Hindlimb muscle (tissue), 1 donor: ENCODE measurements around the gene CNPY4. TPM values are rescaled to one million over a fixed set of nuclear protein-coding genes. Genes with fewer than 3 reads are reported as not detected.

Source experiments
- DNase-seq: peaks from one replicate; pipeline ENCODE4 v3.0.0-alpha.2; 2013
- polyA plus RNA-seq: library from polyadenylated mRNA; unstranded; fragments of 120-200 nt; gene quantifications from one replicate; pipeline ENCODE4 v1.2.1, GENCODE V29; 2013; ENCODE audit not compliant: insufficient read length

Gene CNPY4, protein sequence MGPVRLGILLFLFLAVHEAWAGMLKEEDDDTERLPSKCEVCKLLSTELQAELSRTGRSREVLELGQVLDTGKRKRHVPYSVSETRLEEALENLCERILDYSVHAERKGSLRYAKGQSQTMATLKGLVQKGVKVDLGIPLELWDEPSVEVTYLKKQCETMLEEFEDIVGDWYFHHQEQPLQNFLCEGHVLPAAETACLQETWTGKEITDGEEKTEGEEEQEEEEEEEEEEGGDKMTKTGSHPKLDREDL
- 29.7 TPM for polyA plus RNA-seq

DNA sequence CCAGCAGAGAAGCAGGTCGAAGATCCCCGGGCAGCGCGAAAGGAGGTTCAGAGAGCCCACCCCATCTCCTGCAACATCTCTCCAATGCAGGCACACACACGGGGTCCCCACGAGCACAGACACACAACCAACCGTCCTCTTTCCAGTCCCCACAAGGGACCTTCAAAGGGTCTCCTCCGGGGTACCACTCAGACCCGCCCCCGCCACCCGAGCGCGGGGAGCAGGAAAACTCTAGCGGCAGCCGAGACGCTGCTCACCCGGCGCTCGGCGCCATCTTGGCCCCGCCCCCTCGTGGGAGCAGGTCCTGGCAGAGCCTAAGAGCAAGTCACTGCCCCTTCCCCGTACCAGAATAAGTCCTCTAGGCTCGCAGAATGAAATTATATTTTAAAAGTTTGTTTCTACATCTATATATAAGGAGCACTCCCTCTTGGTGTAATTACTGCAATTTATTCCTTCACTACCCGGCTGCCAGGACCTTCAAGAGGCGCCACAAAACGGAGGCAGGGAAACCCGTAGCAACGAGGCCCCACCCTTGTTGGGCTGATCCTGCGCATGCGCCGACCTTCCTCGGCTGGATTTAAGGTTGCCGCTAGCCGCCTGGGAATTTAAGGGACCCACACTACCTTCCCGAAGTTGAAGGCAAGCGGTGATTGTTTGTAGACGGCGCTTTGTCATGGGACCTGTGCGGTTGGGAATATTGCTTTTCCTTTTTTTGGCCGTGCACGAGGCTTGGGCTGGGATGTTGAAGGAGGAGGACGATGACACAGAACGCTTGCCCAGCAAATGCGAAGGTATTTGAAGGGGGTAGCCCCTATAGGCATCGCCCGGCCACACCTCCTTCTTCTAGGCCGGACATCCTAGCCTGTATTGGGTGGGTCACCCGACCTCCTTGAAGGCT, at the start of gene CNPY4, which contains the start of gene TAF6:
Gene CNPY4 (plus strand): TSS at position 563 of the 898 bp plus-strand sequence. CDS start 111 bp downstream, at position 674.
Gene TAF6 (minus strand): TSS at position 287 of the 898 bp plus-strand sequence. CDS start 5,149 bp downstream, outside the sequence.
- DNase-seq, result peak; percentile 97

DNA sequence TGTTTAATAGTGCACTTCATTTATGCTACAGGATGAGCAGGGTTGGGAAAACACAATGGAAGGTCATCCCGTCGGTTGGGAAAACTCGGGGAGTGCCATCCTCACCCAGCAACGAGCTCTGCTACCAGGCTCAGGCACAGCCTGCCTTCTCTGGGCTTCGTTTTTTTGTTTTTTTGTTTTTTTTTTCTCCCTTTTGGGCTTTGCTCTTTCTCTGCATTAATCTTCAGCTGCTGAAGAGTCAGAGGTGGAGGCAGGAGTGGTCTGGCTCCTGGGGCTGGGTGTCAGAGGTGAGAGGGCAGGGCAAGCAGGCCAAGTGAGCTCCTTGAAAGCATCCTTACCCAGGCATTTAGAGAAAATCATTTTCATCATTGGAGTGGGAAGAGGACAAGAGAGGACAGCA, 49.4 kb upstream of the CNPY4 start:
- DNase-seq, result no peak

GRCh38 chr7:100071018-100071723, 48.3 kb upstream of the CNPY4 start:
- DNase-seq, result no peak

DNA sequence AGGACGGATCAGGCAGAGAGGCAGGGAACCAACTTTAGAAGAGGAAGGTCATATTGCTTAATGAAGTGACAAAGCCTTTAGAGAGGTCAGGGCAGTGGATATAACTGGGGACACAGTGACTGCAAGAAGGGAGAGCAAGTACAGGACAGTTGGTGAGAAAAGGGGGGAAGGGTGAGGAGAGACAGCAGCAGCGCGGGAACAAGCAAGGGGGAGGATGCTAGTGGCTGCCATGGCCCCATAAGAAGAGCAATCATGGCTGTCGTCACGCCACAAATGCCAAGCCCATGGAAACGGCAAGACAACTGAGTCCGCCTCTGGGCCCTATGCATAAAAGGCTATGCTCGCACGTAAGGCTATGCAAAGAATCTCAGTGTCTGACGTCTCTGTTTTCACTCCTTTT, 47.0 kb upstream of the CNPY4 start:
- no peak for DNase-seq

- DNase-seq, result no peak
Observed at GRCh38 chr7:100074841-100075240, 44.6 kb upstream of the CNPY4 start.

- no peak for DNase-seq
Observed at GRCh38 chr7:100075418-100075817, 44.0 kb upstream of the CNPY4 start.

DNA sequence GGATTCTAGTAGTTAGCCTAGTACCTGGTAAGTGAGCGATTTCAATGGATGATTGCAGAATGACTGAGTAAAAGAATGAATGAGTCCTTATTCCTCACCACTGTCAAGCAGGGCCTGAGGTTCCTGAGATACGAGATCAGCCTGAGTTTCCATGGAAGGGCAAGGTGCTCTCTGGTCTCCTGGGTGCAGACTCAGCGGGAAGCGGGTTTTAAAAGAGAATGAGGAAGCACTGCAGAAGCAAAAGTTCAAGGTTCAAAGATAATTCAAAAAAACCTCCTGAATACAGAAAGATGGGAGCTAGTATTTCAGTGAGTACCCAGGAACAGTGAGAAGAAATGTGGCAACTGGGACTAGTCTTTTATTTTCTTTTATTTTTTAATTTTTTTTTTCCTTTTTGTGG, 42.2 kb upstream of the CNPY4 start:
- no peak for DNase-seq

DNA sequence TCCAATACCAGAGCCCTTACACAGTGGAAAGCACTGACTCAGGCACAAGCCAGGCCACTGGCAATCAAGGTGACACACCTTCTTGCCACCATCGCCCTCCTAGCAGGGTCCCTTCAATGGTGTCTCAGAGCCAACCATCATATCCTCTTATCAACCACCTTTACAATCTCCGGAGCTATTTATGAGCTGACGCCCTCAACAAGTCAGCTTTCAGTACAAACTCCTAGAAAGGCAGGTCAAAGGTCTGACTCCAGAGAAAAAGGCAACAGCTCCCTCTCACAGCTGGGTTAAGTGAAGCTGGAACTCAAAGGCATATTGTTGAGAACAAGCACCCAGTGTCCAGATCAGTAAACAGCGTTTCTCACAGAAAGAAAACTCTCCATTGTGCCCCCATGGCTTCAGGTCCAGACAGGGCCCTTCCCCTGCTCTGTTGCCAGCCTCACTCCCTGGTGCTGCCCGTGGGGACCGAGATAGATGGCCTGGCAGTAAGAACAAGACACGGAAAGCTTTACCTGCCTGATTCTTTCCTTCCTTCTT, 40.3 kb upstream of the CNPY4 start:
- no peak for DNase-seq

DNA sequence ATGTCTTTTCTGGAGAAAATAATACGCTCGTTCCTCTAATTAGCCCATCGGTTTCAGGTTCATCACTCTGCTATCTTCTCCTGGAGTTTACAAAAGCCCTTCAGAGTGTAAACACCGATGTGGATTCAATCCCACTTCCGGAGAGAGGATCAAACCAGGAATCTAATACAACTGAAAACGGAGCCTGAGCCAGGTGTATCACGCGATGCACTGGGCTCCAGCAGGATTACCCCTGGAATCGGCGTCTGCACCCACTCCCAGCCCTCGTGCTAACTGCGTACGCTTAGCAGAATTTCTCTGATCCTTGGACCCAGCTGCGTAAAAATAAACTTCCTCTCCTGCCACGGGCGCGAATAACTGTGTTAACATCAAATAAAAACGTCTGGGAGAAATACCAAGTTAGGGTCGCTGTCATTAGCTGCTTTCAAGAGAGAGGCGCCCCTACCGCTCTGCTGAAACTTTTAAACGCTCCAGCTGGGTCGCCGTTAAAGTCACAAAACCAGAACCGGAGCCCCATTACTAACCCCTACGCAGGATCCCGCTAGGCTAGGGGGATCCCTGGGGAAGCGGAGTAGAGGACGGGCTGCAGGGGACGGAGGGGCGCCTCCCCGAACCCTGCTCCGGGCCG, 38.4 kb upstream of the CNPY4 start:
- DNase-seq, result no peak

DNA sequence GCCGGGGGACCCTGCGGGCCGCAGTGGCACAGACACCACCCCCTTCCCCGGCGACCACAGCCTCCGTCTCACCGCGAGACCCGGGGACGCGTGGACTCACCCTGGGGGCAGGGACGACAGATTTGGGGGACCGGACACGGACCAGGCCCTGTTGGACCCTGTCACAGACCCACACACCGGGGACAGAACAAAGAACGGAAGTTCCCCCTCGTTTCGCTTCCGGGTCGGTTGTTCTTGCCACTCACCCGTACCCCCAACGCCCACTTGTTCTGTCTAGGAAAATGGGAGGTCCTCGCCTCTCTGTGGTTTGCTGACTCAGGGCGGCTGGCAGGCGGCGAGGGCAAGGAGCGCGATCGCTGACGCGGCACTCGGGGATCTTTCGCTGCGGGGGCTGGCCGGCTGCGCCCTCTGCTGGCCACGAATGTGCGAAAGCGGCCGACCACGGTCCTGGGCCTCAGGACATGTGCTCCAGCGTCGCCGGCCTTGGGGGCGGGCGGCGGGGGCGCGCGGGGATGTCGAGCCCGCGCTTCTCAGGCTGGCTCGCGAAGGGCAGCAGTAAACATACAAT, 37.8 kb upstream of the CNPY4 start, which contains the start of gene ZNF3:
Gene ZNF3 (minus strand): TSS at position 189 of the 568 bp plus-strand sequence. CDS start 4,366 bp downstream, outside the sequence.
- peak; percentile 98 for DNase-seq

DNA sequence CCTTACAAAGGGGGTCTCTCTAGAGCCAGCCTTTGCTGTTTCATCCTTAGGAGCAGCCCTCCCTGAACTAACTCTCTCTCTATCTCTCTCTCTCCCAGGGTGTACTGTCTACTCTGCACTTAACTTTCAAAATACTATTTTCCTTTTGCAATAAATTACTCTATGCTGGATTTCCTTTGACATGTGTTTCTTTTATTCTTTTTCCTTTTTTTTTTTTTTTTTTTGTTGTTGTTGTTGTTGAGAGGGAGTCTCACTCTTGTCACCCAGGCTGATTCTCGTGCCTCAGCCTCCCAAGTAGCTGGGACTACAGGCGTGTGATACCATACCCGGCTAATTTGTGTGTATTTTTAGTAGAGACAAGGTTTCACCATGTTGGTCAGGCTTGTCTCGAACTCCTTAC, 36.5 kb upstream of the CNPY4 start:
- no peak for DNase-seq

DNA sequence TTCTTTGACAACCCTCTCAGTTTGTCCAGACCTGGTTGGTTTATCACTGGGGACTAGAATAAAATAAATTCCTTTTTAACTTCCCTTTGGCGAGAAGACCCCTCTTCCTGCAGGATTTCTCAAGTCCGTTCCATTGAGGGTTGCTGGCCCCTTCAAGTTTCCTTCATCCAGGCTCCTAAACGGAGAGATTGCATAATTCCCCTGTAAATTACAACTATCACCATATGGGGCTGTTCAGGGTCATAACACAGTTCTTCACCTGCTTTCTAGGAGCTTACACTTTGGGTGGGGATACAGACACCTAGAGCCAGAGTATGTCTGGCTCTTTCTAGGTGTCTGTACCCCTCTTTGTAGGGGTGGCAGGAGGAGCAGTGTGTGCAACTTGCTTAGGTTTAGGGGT, 33.9 kb upstream of the CNPY4 start:
- no peak for DNase-seq

GRCh38 chr7:100087055-100087750, 32.2 kb upstream of the CNPY4 start:
- DNase-seq, result no peak

DNA sequence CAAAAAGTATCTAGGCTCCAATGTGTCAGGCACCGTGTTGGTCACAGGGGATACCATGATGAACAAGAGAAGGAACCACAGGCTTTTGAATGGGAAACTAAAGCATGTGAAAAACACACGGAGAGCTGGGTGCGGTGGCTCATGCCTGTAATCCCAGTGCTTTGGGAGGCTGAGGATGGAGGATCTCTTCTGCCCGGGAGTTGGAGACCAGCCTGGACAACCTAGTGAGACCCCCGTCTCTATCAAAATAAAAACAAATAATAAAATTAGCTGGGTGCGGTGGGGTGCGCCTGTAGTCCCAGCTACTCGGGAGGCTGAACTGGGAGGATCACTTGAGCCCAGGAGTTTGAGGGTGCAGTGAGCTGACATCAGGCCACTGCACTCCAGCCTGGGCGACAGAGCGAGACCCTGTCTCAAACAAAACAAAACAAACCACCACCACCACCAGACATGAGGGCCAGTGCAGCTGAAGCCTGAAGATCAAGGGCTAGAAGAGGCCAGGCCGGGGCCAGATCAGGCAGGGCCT, 31.3 kb upstream of the CNPY4 start:
- no peak for DNase-seq

GRCh38 chr7:100088621-100089457, 30.6 kb upstream of the CNPY4 start, which contains the start of gene COPS6:
Gene COPS6, plus strand, starts transcription at chr7:100088969. Its CDS starts 22 bp downstream, at chr7:100088991.
- DNase-seq, result peak; percentile 86

GRCh38 chr7:100089458-100090196, 29.8 kb upstream of the CNPY4 start:
- no peak for DNase-seq

- DNase-seq, result no peak
Observed at GRCh38 chr7:100090527-100091410, 28.7 kb upstream of the CNPY4 start.
